ENCODE results near the gene GRN.

- no peak for TF ChIP-seq POLR2A (IDR thresholded peaks at IDR 0.05; ENCODE audit: low read depth)
- TF ChIP-seq CTCF (IDR thresholded peaks at IDR 0.05) = no peak
Observed at GRCh38 chr17:44314031-44314430, 31.1 kb upstream of the GRN start.
